Mesenchymal stem cell (in vitro differentiated cells and primary cell): ENCODE measurements around the gene ZFP62.
"Not testable (repeated sequence)": the region's sequence is repeated elsewhere in the genome, so short reads cannot be mapped to it uniquely, and the experiment has no call there.

ENCODE experiments used
- DNase-seq: peaks from one replicate; pipeline ENCODE4 v3.0.0-alpha.2; 2013
- H2AFZ ChIP-seq: one replicate; pipeline ENCODE4 v1.6.1; 2013; ENCODE audit warnings: low read depth, mild to moderate bottlenecking, control low read depth, inconsistent platforms, low read length, moderate library complexity
- H2AK5ac ChIP-seq: 2 replicates; pipeline ENCODE4 v1.6.1; 2013; ENCODE audit warnings: low read length, moderate library complexity, mild to moderate bottlenecking, inconsistent platforms; ENCODE audit not compliant: severe bottlenecking
- H2BK120ac ChIP-seq: one replicate; pipeline ENCODE4 v1.6.1; 2013; ENCODE audit warnings: low read depth, mild to moderate bottlenecking, inconsistent platforms, low read length, moderate library complexity
- H2BK12ac ChIP-seq, 2 experiments: one replicate each; pipeline ENCODE4 v1.6.1; 2013; ENCODE audit warnings: inconsistent platforms in 2 of 2, low read length in 2 of 2, mild to moderate bottlenecking in 2 of 2, moderate library complexity in 2 of 2, control low read depth in 1 of 2
- H2BK15ac ChIP-seq: one replicate; pipeline ENCODE4 v1.6.1; 2013; ENCODE audit warnings: mild to moderate bottlenecking, low read depth, inconsistent platforms; ENCODE audit not compliant: poor library complexity, severe bottlenecking
- H2BK5ac ChIP-seq: 2 replicates; pipeline ENCODE4 v1.6.1; 2013; ENCODE audit warnings: low read depth, mild to moderate bottlenecking, low read length, control low read depth, inconsistent platforms; ENCODE audit not compliant: poor library complexity, severe bottlenecking
- H3K14ac ChIP-seq, 2 experiments: one replicate each; pipeline ENCODE4 v1.6.1; 2013; ENCODE audit warnings: inconsistent platforms in 2 of 2, low read length in 2 of 2, control low read depth in 1 of 2, mild to moderate bottlenecking in 1 of 2, moderate library complexity in 1 of 2
- H3K18ac ChIP-seq, 2 experiments: one replicate each; pipeline ENCODE4 v1.6.1; 2013; ENCODE audit warnings: inconsistent platforms in 2 of 2, low read length in 2 of 2, control low read depth in 1 of 2, low read depth in 1 of 2, mild to moderate bottlenecking in 1 of 2
- H3K23ac ChIP-seq, 2 experiments: one replicate each; pipeline ENCODE4 v1.6.1; 2013; ENCODE audit warnings: inconsistent platforms in 2 of 2, low read length in 2 of 2, mild to moderate bottlenecking in 2 of 2, moderate library complexity in 2 of 2, control low read depth in 1 of 2
- H3K27ac ChIP-seq: 2 replicates; pipeline ENCODE4 v1.5.1; 2013; ENCODE audit warnings: mild to moderate bottlenecking, moderate library complexity, low read length, control low read depth, inconsistent platforms; ENCODE audit not compliant: poor library complexity, severe bottlenecking
- H3K27me3 ChIP-seq, 2 experiments: 2 replicates each; pipeline versions ENCODE4 v1.6.1 to v1.7.0; 2013; ENCODE audit warnings: low read length in 2 of 2, mild to moderate bottlenecking in 2 of 2, moderate library complexity in 2 of 2, control low read depth in 1 of 2, inconsistent platforms in 1 of 2; ENCODE audit not compliant: control insufficient read depth in 1 of 2, insufficient read depth in 1 of 2
- H3K36me3 ChIP-seq, 2 experiments: 2 replicates each; pipeline versions ENCODE4 v1.6.1 to v1.7.0; 2013; ENCODE audit warnings: low read length in 2 of 2, control low read depth in 1 of 2, inconsistent platforms in 1 of 2, low read depth in 1 of 2, mild to moderate bottlenecking in 1 of 2; ENCODE audit not compliant: insufficient read depth in 2 of 2, control insufficient read depth in 1 of 2
- H3K4ac ChIP-seq, 2 experiments: one replicate each; pipeline ENCODE4 v1.6.1; 2013; ENCODE audit warnings: inconsistent platforms in 2 of 2, low read length in 2 of 2, mild to moderate bottlenecking in 2 of 2, moderate library complexity in 2 of 2, control low read depth in 1 of 2, low read depth in 1 of 2
- H3K4me1 ChIP-seq: 2 replicates; pipeline ENCODE4 v1.6.1; 2013; ENCODE audit warnings: low read depth, low read length, control low read depth; ENCODE audit not compliant: control insufficient read depth, insufficient read depth
- H3K4me2 ChIP-seq: 2 replicates; pipeline ENCODE4 v1.6.1; 2013; ENCODE audit warnings: low read length, mild to moderate bottlenecking, inconsistent platforms; ENCODE audit not compliant: poor library complexity, severe bottlenecking
- H3K4me3 ChIP-seq, 2 experiments: 2 replicates each; pipeline versions ENCODE4 v1.5.1 to v1.7.0; 2013; ENCODE audit warnings: low read length in 2 of 2, mild to moderate bottlenecking in 2 of 2, control low read depth in 1 of 2, low read depth in 1 of 2; ENCODE audit not compliant: insufficient read depth in 1 of 2
- H3K79me1 ChIP-seq: replicated peaks from 2 replicates; pipeline ENCODE4 v1.6.1; 2013; ENCODE audit warnings: mild to moderate bottlenecking, control low read depth, low read length, inconsistent platforms; ENCODE audit not compliant: poor library complexity, severe bottlenecking
- H3K9ac ChIP-seq: 2 replicates; pipeline ENCODE4 v1.7.0; 2013; ENCODE audit warnings: mild to moderate bottlenecking, low read length, moderate library complexity
- H3K9me3 ChIP-seq: 2 replicates; pipeline ENCODE4 v1.7.0; 2013; ENCODE audit warnings: mild to moderate bottlenecking, low read length; ENCODE audit not compliant: control insufficient read depth
- H4K8ac ChIP-seq: one replicate; pipeline ENCODE4 v1.6.1; 2013; ENCODE audit warnings: inconsistent platforms, mild to moderate bottlenecking, low read length, moderate library complexity
- H4K91ac ChIP-seq: one replicate; pipeline ENCODE4 v1.6.1; 2013; ENCODE audit warnings: mild to moderate bottlenecking, low read length, inconsistent platforms
- WGBS: methylation state at CpG from one replicate; pipeline ENCODE4 v1.1.7; 2013; ENCODE audit warnings: mixed read lengths; 5-methylcytosine and 5-hydroxymethylcytosine counted together

The ZFP62 gene

GRCh38 chr5:180898621-180899246 lies 37.7 kb upstream of the ZFP62 start, which contains the start of gene BTNL8:
Gene BTNL8 (plus strand): TSS chr5:180899159. CDS start chr5:180899311, 152 bp downstream.
- Histone ChIP-seq H2BK5ac (no peak within 1 kb of the TSS), H3K18ac (no peak within 1 kb of the TSS), H3K4me2 (no peak within 1 kb of the TSS), H3K27ac (no peak within 1 kb of the TSS), H2AK5ac (no peak within 1 kb of the TSS), H3K9ac (no peak within 1 kb of the TSS), H3K14ac (no peak within 1 kb of the TSS), H3K4ac (no peak within 1 kb of the TSS), H4K91ac (no peak within 1 kb of the TSS), H3K27me3 (peaks cover 0 to 4% of the 10 kb centered on the region in 2 experiments), H3K4me1 (no peaks in the 10 kb centered on the region), H2BK12ac (no peak within 1 kb of the TSS), H2BK15ac (no peak within 1 kb of the TSS), H2BK120ac (no peak within 1 kb of the TSS), H3K9me3 (peaks cover 3% of the 10 kb centered on the region), H2AFZ (no peak within 1 kb of the TSS), H3K79me1 (no peaks in the 10 kb centered on the region), H3K36me3 (no peaks in the 10 kb centered on the region), H3K23ac (no peak within 1 kb of the TSS), H4K8ac (no peak within 1 kb of the TSS), H3K4me3 (no peak within 1 kb of the TSS)
- WGBS = 81% methylated on average over 9 of the region's 9 CpGs
- DNase-seq = no peak

- 83% methylated on average over 1 of the region's 1 CpG for WGBS
These were observed 34.3 kb upstream of the ZFP62 start for GRCh38 chr5:180895330-180895729.

GRCh38 chr5:180889381-180889780 lies 28.3 kb upstream of the ZFP62 start:
- Histone ChIP-seq H2BK12ac (no peak overlapping the region), H2AK5ac (no peak overlapping the region), H2BK120ac (no peak overlapping the region), H4K91ac (no peak overlapping the region), H3K9me3 (peaks cover 2% of the 10 kb centered on the region), H4K8ac (no peak overlapping the region), H3K18ac (no peak overlapping the region), H2BK5ac (no peak overlapping the region), H3K79me1 (no peaks in the 10 kb centered on the region), H2AFZ (no peak overlapping the region), H3K9ac (no peak overlapping the region), H3K4me3 (no peak overlapping the region), H3K4ac (no peak overlapping the region), H3K23ac (no peak overlapping the region), H3K36me3 (no peaks in the 10 kb centered on the region), H3K4me2 (no peak overlapping the region), H3K14ac (no peak overlapping the region), H2BK15ac (no peak overlapping the region), H3K4me1 (no peaks in the 10 kb centered on the region), H3K27me3 (no peaks in the 10 kb centered on the region), H3K27ac (no peak overlapping the region)
- DNase-seq = no peak
- WGBS = 57% methylated on average over 7 of the region's 7 CpGs

More at GRCh38 chr5:180895330-180895729, 34.3 kb upstream of the ZFP62 start:
- not testable (repeated sequence) for H3K27ac ChIP-seq, H3K27me3 ChIP-seq, H3K4ac ChIP-seq, H4K91ac ChIP-seq, H3K14ac ChIP-seq, H3K23ac ChIP-seq, H3K18ac ChIP-seq, H3K36me3 ChIP-seq, H2BK12ac ChIP-seq, H3K9me3 ChIP-seq, H4K8ac ChIP-seq, H2BK15ac ChIP-seq, H2BK5ac ChIP-seq, H3K4me2 ChIP-seq, H2AK5ac ChIP-seq, DNase-seq, H3K4me3 ChIP-seq, H2AFZ ChIP-seq, H3K79me1 ChIP-seq, H3K9ac ChIP-seq, H2BK120ac ChIP-seq, H3K4me1 ChIP-seq

GRCh38 chr5:180885845-180886529 lies 24.9 kb upstream of the ZFP62 start:
- H3K18ac ChIP-seq, H3K27me3 ChIP-seq, H3K4me3 ChIP-seq, H3K27ac ChIP-seq, H3K4me1 ChIP-seq, H3K4me2 ChIP-seq, H4K91ac ChIP-seq, H2BK15ac ChIP-seq, H3K9me3 ChIP-seq, H2BK120ac ChIP-seq, H3K23ac ChIP-seq, DNase-seq, H3K4ac ChIP-seq, H2BK5ac ChIP-seq, H2AK5ac ChIP-seq, H3K79me1 ChIP-seq, H4K8ac ChIP-seq, H2AFZ ChIP-seq, H3K36me3 ChIP-seq, H2BK12ac ChIP-seq, H3K9ac ChIP-seq, H3K14ac ChIP-seq: not testable (repeated sequence)
- WGBS = 65% methylated on average over 11 of the region's 11 CpGs
